Measurements from ENCODE around the gene UCN3. TPM values are rescaled to one million over a fixed set of nuclear protein-coding genes. Genes with fewer than 3 reads are reported as not detected.

The UCN3 gene
- total RNA-seq, 2 donors from 2014 or later = not detected

- no peak for DNase-seq (ENCODE audit: low spot score)
- Histone ChIP-seq H3K4me1 (ENCODE audit: control insufficient read depth in 1 of 2, low read depth in 2 of 2) (peaks cover 63 to 64% of the 10 kb centered on the region in 2 donors), H3K9me3 (peaks cover 3% of the 10 kb centered on the region), H3K27me3 (replicated peaks; ENCODE audit: insufficient read depth) (no peaks in the 10 kb centered on the region), H3K27ac (peak overlapping the region; percentile 6 to 87), H3K36me3 (no peaks in the 10 kb centered on the region), H3K4me3 (peak overlapping the region; percentile 36)
- peak; percentile 27 for ATAC-seq (ENCODE audit: insufficient number of reproducible peaks, low FRiP score, low read depth)
- no peak for TF ChIP-seq CTCF (IDR thresholded peaks at IDR 0.05)
Observed at GRCh38 chr10:5423771-5424170, 59.0 kb downstream of the UCN3 start.

Other genes with a start within 250 kb of the UCN3 start
- gene AKR1C8, start 179.8 kb upstream of the UCN3 start, total RNA-seq = not detected
- not detected for gene AKR1C4, start 168.1 kb upstream of the UCN3 start, total RNA-seq
- not detected for gene TUBAL3, start 39.9 kb downstream of the UCN3 start, total RNA-seq
- 100 to 1,000 TPM; 117 to 232 TPM for gene NET1, start 47.6 kb downstream of the UCN3 start, total RNA-seq
- 1 to 10 TPM in 1 of 2 donors, not detected in 1; 3.7 TPM for gene CALML5, start 134.6 kb downstream of the UCN3 start, total RNA-seq
- not detected for gene CALML3, start 160.0 kb downstream of the UCN3 start, total RNA-seq